ENCODE results near the gene ANKRD28. TPM values are rescaled to one million over a fixed set of nuclear protein-coding genes. Genes with fewer than 3 reads are reported as not detected.

Gene ANKRD28
- total RNA-seq, 4 donors from 2014 or later, result 25.7 to 44.7 (median 40.9) TPM

DNA sequence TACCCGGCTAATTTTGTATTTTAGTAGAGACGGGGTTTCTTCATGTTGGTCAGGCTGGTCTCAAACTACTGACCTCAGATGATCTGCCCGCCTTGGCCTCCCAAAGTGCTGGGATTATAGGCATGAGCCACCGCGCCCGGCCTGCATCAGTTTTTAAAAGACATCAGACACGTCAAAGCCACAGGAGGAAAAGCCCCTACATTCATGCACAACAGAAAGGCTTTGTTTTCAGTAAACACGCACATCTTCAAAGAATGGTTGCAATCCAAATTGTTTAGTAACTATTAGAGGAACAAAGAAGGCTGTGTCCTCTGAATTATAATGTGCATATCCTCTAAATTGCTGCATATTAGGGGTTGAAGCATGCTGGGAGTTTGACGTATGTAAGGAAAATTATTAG, 142.9 kb downstream of the ANKRD28 start:
- 87 to 89% methylated on average over 9 of the region's 9 CpGs for WGBS, 2 donors
- intact Hi-C loops (cut with DNase I; ENCODE audit: low total_unique reads), result no loop called here
- TF ChIP-seq POLR2A (IDR thresholded peaks at IDR 0.05), result no peak
- TF ChIP-seq CTCF (IDR thresholded peaks at IDR 0.05), result no peak
- no peak overlapping the region for H3K4me3 ChIP-seq (ENCODE audit: low read depth, poor library complexity, severe bottlenecking)
- DNase-seq (ENCODE audit: low spot score in 2 of 2), result no peak

DNA sequence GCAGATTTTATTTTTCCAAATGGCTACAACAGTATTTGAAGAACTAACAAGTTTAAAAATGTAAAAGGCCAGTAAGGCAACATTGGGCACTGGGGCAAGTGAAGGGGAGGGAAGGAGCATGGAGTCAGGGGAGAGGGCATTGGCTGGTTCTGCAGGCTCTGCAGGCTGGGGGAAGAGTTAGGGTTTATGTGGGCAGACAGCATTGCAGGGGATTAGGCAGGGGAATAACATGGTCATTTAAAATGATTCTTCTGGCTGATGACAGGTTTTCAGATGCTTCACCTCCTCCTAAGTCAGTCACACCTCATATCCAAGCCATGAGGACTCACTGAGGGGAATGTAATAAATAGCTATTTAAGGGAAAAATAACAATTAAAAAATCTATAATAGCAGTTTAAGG, 143.7 kb downstream of the ANKRD28 start:
- H3K4me3 ChIP-seq (ENCODE audit: low read depth, poor library complexity, severe bottlenecking), result no peak overlapping the region
- TF ChIP-seq CTCF (IDR thresholded peaks at IDR 0.05) (no peak), POLR2A (IDR thresholded peaks at IDR 0.05) (no peak)
- intact Hi-C loops (cut with DNase I; ENCODE audit: low total_unique reads), result no loop called here
- DNase-seq (ENCODE audit: low spot score in 2 of 2), result no peak

DNA sequence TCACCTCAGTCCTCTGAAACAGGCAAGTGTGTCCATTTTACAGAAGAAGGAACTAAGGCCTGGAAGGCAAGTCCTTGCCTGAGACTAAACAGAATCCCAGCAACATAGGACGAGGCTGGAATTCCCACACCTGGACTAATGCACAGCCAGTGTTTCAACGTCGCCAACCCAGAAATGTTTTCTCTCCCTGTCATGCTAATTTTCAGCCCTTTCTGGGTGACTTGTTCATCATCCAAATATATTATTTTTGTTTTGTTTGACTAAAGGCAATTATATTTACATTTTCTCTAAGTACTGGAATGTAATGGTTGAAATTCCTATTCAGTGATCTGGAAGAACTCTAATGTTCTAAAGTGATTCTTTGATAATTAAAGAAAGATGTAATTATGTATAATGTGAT, 144.5 kb downstream of the ANKRD28 start:
- intact Hi-C loops (cut with DNase I; ENCODE audit: low total_unique reads), result no loop called here
- DNase-seq (ENCODE audit: low spot score in 2 of 2), result no peak
- TF ChIP-seq POLR2A (IDR thresholded peaks at IDR 0.05), result no peak
- TF ChIP-seq CTCF (IDR thresholded peaks at IDR 0.05), result no peak
- H3K4me3 ChIP-seq (ENCODE audit: low read depth, poor library complexity, severe bottlenecking), result no peak overlapping the region
- whole genome bisulfite sequencing, 2 donors, result 91 to 96% methylated on average over 3 of the region's 3 CpGs

- WGBS, 2 donors, result 77 to 81% methylated on average over 8 of the region's 8 CpGs
- DNase-seq (ENCODE audit: low spot score in 2 of 2), result no peak
- H3K4me3 ChIP-seq (ENCODE audit: low read depth, poor library complexity, severe bottlenecking), result no peak overlapping the region
- TF ChIP-seq POLR2A (IDR thresholded peaks at IDR 0.05) (no peak), CTCF (IDR thresholded peaks at IDR 0.05) (no peak)
- intact Hi-C loops (cut with DNase I; ENCODE audit: low total_unique reads), result no loop called here
Measured at GRCh38 chr3:15651396-15651795, 146.4 kb downstream of the ANKRD28 start.

- H3K4me3 ChIP-seq (ENCODE audit: low read depth, poor library complexity, severe bottlenecking), result no peak overlapping the region
- no peak for TF ChIP-seq CTCF (IDR thresholded peaks at IDR 0.05)
- no peak for TF ChIP-seq POLR2A (IDR thresholded peaks at IDR 0.05)
- 88 to 93% methylated on average over 5 of the region's 5 CpGs for WGBS, 2 donors
- DNase-seq (ENCODE audit: low spot score in 2 of 2), result no peak
- intact Hi-C loops (cut with DNase I; ENCODE audit: low total_unique reads), result no loop called here
Measured at GRCh38 chr3:15649858-15650257, 147.9 kb downstream of the ANKRD28 start.

DNA sequence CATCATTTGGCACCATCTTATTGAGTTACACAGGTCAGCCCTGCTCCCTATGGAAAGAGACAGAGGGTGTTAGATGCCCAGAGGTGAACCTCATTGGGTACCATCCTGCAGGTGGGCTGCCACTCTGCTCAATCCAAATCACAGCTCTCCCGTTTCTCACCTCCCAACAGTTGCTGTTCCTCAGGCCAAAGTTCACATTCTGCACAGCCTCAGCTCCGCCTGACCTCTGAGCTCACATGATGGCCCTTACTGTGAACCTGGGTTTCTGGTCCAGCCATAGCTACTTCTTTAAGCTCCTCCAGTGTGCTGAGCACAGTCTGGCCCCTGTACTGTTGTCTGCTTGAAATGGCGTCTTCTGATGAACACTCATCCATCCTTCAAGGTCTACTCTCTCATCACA, 148.4 kb downstream of the ANKRD28 start:
- H3K4me3 ChIP-seq (ENCODE audit: low read depth, poor library complexity, severe bottlenecking), result no peak overlapping the region
- no peak for DNase-seq (ENCODE audit: low spot score in 2 of 2)
- TF ChIP-seq CTCF (IDR thresholded peaks at IDR 0.05) (no peak), POLR2A (IDR thresholded peaks at IDR 0.05) (no peak)
- WGBS, 2 donors, result 98 to 99% methylated on average over 3 of the region's 3 CpGs
- intact Hi-C loops (cut with DNase I; ENCODE audit: low total_unique reads), result no loop called here
